Neural cell (in vitro differentiated cells): ENCODE results near the gene PHF23. TPM values are rescaled to one million over a fixed set of nuclear protein-coding genes. Genes with fewer than 3 reads are reported as not detected.

Source experiments
- H2AFZ ChIP-seq: fragments of 200-600, 300-800 bp; sonication (generic), shearing (Covaris generic); 2 replicates; pipeline ENCODE4 v1.6.0; 2014; ENCODE audit warnings: low read depth, mild to moderate bottlenecking, antibody characterized with exemption, low read length, moderate library complexity
- H3F3A ChIP-seq: fragments of 200-600 bp; shearing (Covaris generic); 2 replicates; pipeline ENCODE4 v1.6.1; 2016; ENCODE audit warnings: mild to moderate bottlenecking, moderate library complexity, mixed read lengths, antibody characterized with exemption, low read length; ENCODE audit not compliant: insufficient read depth, poor library complexity, severe bottlenecking
- H3K27ac ChIP-seq: fragments of 200-600, 300-800 bp; sonication (generic), shearing (Covaris generic); 2 replicates; pipeline ENCODE4 v1.5.1; 2014; ENCODE audit warnings: mild to moderate bottlenecking, low read length, moderate library complexity
- H3K27me3 ChIP-seq: fragments of 300-800, 200-600 bp; sonication (generic), shearing (Covaris generic); 2 replicates; pipeline ENCODE4 v1.6.0; 2014; ENCODE audit warnings: mild to moderate bottlenecking, low read depth, low read length, moderate library complexity; ENCODE audit not compliant: insufficient read depth
- H3K36me3 ChIP-seq: fragments of 300-800, 200-600 bp; sonication (generic), shearing (Covaris generic); 2 replicates; pipeline ENCODE4 v1.5.1; 2014; ENCODE audit warnings: mild to moderate bottlenecking, antibody characterized with exemption, low read length, moderate library complexity; ENCODE audit not compliant: insufficient read depth
- H3K4me2 ChIP-seq: fragments of 300-800, 200-600 bp; sonication (generic), shearing (Covaris generic); 2 replicates; pipeline ENCODE4 v1.6.0; 2014; ENCODE audit warnings: mild to moderate bottlenecking, low read length
- H3K4me3 ChIP-seq: fragments of 300-800, 200-600 bp; sonication (generic), shearing (Covaris generic); 2 replicates; pipeline ENCODE4 v1.5.1; 2014; ENCODE audit warnings: mild to moderate bottlenecking, low read length, moderate library complexity
- H3K79me2 ChIP-seq: fragments of 200-600 bp; shearing (Covaris generic); replicated peaks from 2 replicates; pipeline ENCODE4 v1.6.0; 2014; ENCODE audit warnings: mild to moderate bottlenecking, low read length, moderate library complexity; ENCODE audit not compliant: insufficient read depth
- H3K9ac ChIP-seq: fragments of 300-800, 200-600 bp; sonication (generic), shearing (Covaris generic); 2 replicates; pipeline ENCODE4 v1.6.1; 2016; ENCODE audit warnings: mild to moderate bottlenecking, low read length, mixed read lengths
- H3K9me2 ChIP-seq: fragments of 200-600 bp; shearing (Covaris generic); 2 replicates; pipeline ENCODE4 v1.6.1; 2016; ENCODE audit warnings: mild to moderate bottlenecking, low read length, mixed read lengths; ENCODE audit not compliant: insufficient read depth
- H3K9me3 ChIP-seq: fragments of 200-600, 300-800 bp; sonication (generic), shearing (Covaris generic); 2 replicates; pipeline ENCODE4 v1.6.1; 2016; ENCODE audit warnings: mild to moderate bottlenecking, mixed run types, low read length, moderate library complexity, mixed read lengths
- H4K20me1 ChIP-seq: fragments of 200-600 bp; shearing (Covaris generic); 2 replicates; pipeline ENCODE4 v1.6.1; 2016; ENCODE audit warnings: mild to moderate bottlenecking, mixed run types; ENCODE audit not compliant: insufficient read depth
- CTCF ChIP-seq: fragments of 450-650 bp; IDR thresholded peaks from 2 replicates; pipeline ENCODE4 v1.5.1; 2014; ENCODE audit warnings: antibody characterized with exemption, mild to moderate bottlenecking, moderate library complexity; ENCODE audit not compliant: poor library complexity, severe bottlenecking
- EP300 ChIP-seq: fragments of 450-650 bp; conservative IDR thresholded peaks from 2 replicates; pipeline ENCODE4 v1.6.1; 2014; ENCODE audit warnings: antibody characterized with exemption, mild to moderate bottlenecking, moderate library complexity; ENCODE audit not compliant: poor library complexity, severe bottlenecking
- EZH2 ChIP-seq: fragments of 200-600, 300-800 bp; shearing (Covaris generic), sonication (generic); IDR thresholded peaks from 2 replicates; pipeline ENCODE4 v1.6.1; 2014; ENCODE audit warnings: antibody characterized with exemption, low read length, borderline replicate concordance, mild to moderate bottlenecking; ENCODE audit not compliant: insufficient read depth, poor library complexity, severe bottlenecking
- MXI1 ChIP-seq: fragments of 450-650 bp; conservative IDR thresholded peaks from 2 replicates; pipeline ENCODE4 v1.6.1; 2014; ENCODE audit warnings: antibody characterized with exemption, mild to moderate bottlenecking; ENCODE audit not compliant: poor library complexity, severe bottlenecking
- POLR2AphosphoS5 ChIP-seq: IDR thresholded peaks from 2 replicates; pipeline ENCODE4 v1.6.1; 2012
- RAD21 ChIP-seq: fragments of 450-650 bp; conservative IDR thresholded peaks from 2 replicates; pipeline ENCODE4 v1.6.1; 2014; ENCODE audit warnings: antibody characterized with exemption, mild to moderate bottlenecking, moderate library complexity
- REST ChIP-seq: IDR thresholded peaks from 2 replicates; pipeline ENCODE4 v1.6.1; 2012; ENCODE audit warnings: borderline replicate concordance
- SMC3 ChIP-seq: fragments of 450-650 bp; conservative IDR thresholded peaks from 2 replicates; pipeline ENCODE4 v1.6.1; 2014; ENCODE audit warnings: antibody characterized with exemption, mild to moderate bottlenecking, moderate library complexity; ENCODE audit not compliant: poor library complexity
- TAF1 ChIP-seq: IDR thresholded peaks from 2 replicates; pipeline ENCODE4 v1.6.1; 2012; ENCODE audit warnings: low read depth
- polyA plus RNA-seq: library from polyadenylated mRNA; depleted of rRNA; stranded (reverse); fragments of >200 nt; gene quantifications from 2 replicates; pipeline ENCODE4 v1.2.3, GENCODE V29; 2014

PHF23 gene
- polyA plus RNA-seq, 1 donor from 2014 or later: 55.7 TPM

GRCh38 chr17:7259555-7259889 lies 20.3 kb upstream of the PHF23 start:
- H4K20me1 ChIP-seq: no peaks in the 10 kb centered on the region
- H3K4me3 ChIP-seq: no peak overlapping the region
- no peak overlapping the region for H2AFZ ChIP-seq
- H3K9me3 ChIP-seq: no peaks in the 10 kb centered on the region
- no peak overlapping the region for H3K4me2 ChIP-seq
- H3K79me2 ChIP-seq: no peaks in the 10 kb centered on the region
- H3F3A ChIP-seq: no peaks in the 10 kb centered on the region
- TF ChIP-seq MXI1 (no peak), EZH2 (no peak), RAD21 (no peak), POLR2AphosphoS5 (no peak), REST (no peak), TAF1 (no peak), CTCF (no peak), SMC3 (no peak), EP300 (no peak)
- peaks cover 4% of the 10 kb centered on the region for H3K36me3 ChIP-seq
- H3K9ac ChIP-seq: no peak overlapping the region
- H3K9me2 ChIP-seq: no peaks in the 10 kb centered on the region
- H3K27ac ChIP-seq: no peak overlapping the region
- peaks cover 56% of the 10 kb centered on the region for H3K27me3 ChIP-seq

- Histone ChIP-seq H3K79me2 (peaks cover 1% of the 10 kb centered on the region), H3K9me3 (no peaks in the 10 kb centered on the region), H3K9ac (no peak overlapping the region), H3K36me3 (peaks cover 4% of the 10 kb centered on the region), H2AFZ (no peak overlapping the region), H3K4me3 (no peak overlapping the region), H3K27me3 (peaks cover 50% of the 10 kb centered on the region), H4K20me1 (no peaks in the 10 kb centered on the region), H3K4me2 (no peak overlapping the region), H3F3A (no peaks in the 10 kb centered on the region), H3K27ac (no peak overlapping the region), H3K9me2 (no peaks in the 10 kb centered on the region)
- TF ChIP-seq SMC3 (no peak), EP300 (no peak), CTCF (no peak), MXI1 (no peak), RAD21 (no peak)
Measured at GRCh38 chr17:7258731-7259554, 19.7 kb upstream of the PHF23 start.
